Panc1 (cell line): ENCODE data around the gene CHST12. TPM values are rescaled to one million over a fixed set of nuclear protein-coding genes. Genes with fewer than 3 reads are reported as not detected.
"Not testable (repeated sequence)": the region's sequence is repeated elsewhere in the genome, so short reads cannot be mapped to it uniquely, and the experiment has no call there.

Experiments
- ATAC-seq: fragments of 200-7000 bp; cut with Tn5 transposase; 2 replicates; pipeline ENCODE4 v1.9.1; 2020; ENCODE audit warnings: mild to moderate bottlenecking, moderate library complexity
- BruUV-seq: library from RNA; stranded (reverse); fragments of 400-500 nt; replicated peaks from 2 replicates; lab custom pipeline; 2021; lab: Mats Ljungman, UMichigan
- CTCF ChIA-PET: fragments of 300-600 bp; sonication (Branson Sonifier 250); formaldehyde crosslinking; loops from one replicate; lab custom pipeline; 2022; ENCODE audit warnings: antibody characterized with exemption; lab: Charles Lee
- POLR2A ChIA-PET: fragments of 300-600 bp; sonication (Branson Sonifier 250); formaldehyde crosslinking; loops from one replicate; lab custom pipeline; 2022; ENCODE audit warnings: antibody characterized with exemption; lab: Charles Lee
- DNase-seq: peaks from one replicate; pipeline ENCODE4 v3.0.0-alpha.2; 2010; ENCODE audit warnings: low read depth, low spot score
- H3K27ac ChIP-seq: 2 replicates; pipeline ENCODE4 v1.5.1; 2011; ENCODE audit warnings: mild to moderate bottlenecking, low read length, inconsistent platforms
- H3K27me3 ChIP-seq: fragments of 200-500 bp; sonication (Bioruptor generic); 2 replicates; pipeline ENCODE4 v1.6.0; 2014; ENCODE audit warnings: low read length, inconsistent platforms; ENCODE audit not compliant: control insufficient read depth, insufficient read depth
- H3K36me3 ChIP-seq: fragments of 200-500 bp; sonication (Bioruptor generic); 2 replicates; pipeline ENCODE4 v1.5.1; 2014; ENCODE audit warnings: inconsistent platforms, mild to moderate bottlenecking, low read length, moderate library complexity; ENCODE audit not compliant: control insufficient read depth, insufficient read depth
- H3K4me1 ChIP-seq: 2 replicates; pipeline ENCODE4 v1.5.1; 2011; ENCODE audit warnings: inconsistent platforms, mild to moderate bottlenecking, low read length, moderate library complexity; ENCODE audit not compliant: control insufficient read depth, insufficient read depth
- H3K4me3 ChIP-seq, 2 experiments: 2 replicates each; pipeline ENCODE4 v1.5.1; 2011 to 2012; ENCODE audit warnings: low read depth in 2 of 2, low read length in 2 of 2, mild to moderate bottlenecking in 2 of 2, inconsistent platforms in 1 of 2, moderate library complexity in 1 of 2
- H3K9me3 ChIP-seq: fragments of 200-500 bp; sonication (Bioruptor generic); 2 replicates; pipeline ENCODE4 v1.5.1; 2014; ENCODE audit warnings: low read depth, mild to moderate bottlenecking, inconsistent platforms, low read length, moderate library complexity; ENCODE audit not compliant: control insufficient read depth, insufficient read depth
- CTCF ChIP-seq: fragments of 450-650 bp; IDR thresholded peaks from 2 replicates; pipeline ENCODE4 v1.5.1; 2017; ENCODE audit warnings: mild to moderate bottlenecking
- POLR2AphosphoS5 ChIP-seq: IDR thresholded peaks from 2 replicates; pipeline ENCODE4 v1.6.1; 2012; ENCODE audit warnings: mild to moderate bottlenecking, low read depth, low read length, moderate library complexity
- REST ChIP-seq, 2 experiments: IDR thresholded peaks; 2 replicates each; pipeline ENCODE4 v1.6.1; 2011 to 2012; ENCODE audit warnings: low read depth in 2 of 2, control low read depth in 1 of 2, low read length in 1 of 2, mild to moderate bottlenecking in 1 of 2, moderate library complexity in 1 of 2; ENCODE audit not compliant: insufficient read depth in 1 of 2
- SIN3A ChIP-seq: IDR thresholded peaks from 2 replicates; pipeline ENCODE4 v1.6.1; 2012; ENCODE audit warnings: low read depth, mild to moderate bottlenecking, low read length, moderate library complexity, borderline replicate concordance; ENCODE audit not compliant: insufficient read depth
- TCF7L2 ChIP-seq: IDR thresholded peaks from 2 replicates; pipeline ENCODE4 v1.6.1; 2011; ENCODE audit warnings: mild to moderate bottlenecking, low read depth, low read length, inconsistent platforms
- in situ Hi-C: cut with HindIII; loops from 2 replicates; pipeline ENCODE4 v1.10.0; 2016; ENCODE audit warnings: low sequenced_read_pairs, low pct_unique_long_range_greater_than_20kb
- intact Hi-C: fragments of 100-400 bp; cut with micrococcal nuclease; formaldehyde crosslinking; loops from one replicate; pipeline ENCODE4 v1.10.0; 2022; ENCODE audit not compliant: unreplicated experiment
- total RNA-seq: library from RNA; stranded (reverse); gene quantifications from one replicate; pipeline ENCODE4 v1.2.1, GENCODE V29; 2021; ENCODE audit not compliant: unreplicated experiment

CHST12 gene
- total RNA-seq, 1 experiment from 2014 or later: 48.3 TPM

GRCh38 chr7:2387897-2388636 is 15.3 kb upstream of the CHST12 start:
- Histone ChIP-seq H3K4me3 (no peak overlapping the region), H3K9me3 (no peaks in the 10 kb centered on the region), H3K4me1 (no peaks in the 10 kb centered on the region), H3K27me3 (no peaks in the 10 kb centered on the region), H3K36me3 (no peaks in the 10 kb centered on the region), H3K27ac (no peak overlapping the region)
- intact Hi-C loops (no loop called here), in situ Hi-C loops (no loop called here)
- ChIA-PET CTCF (interaction anchor here (1.1 kb wide), 1 partner anchor 44 kb away, joined by 4 read pairs; no protein-coding TSS in a partner anchor), POLR2A (interaction anchor here (0.6 kb wide), 1 partner anchor 9 kb away, joined by 6 read pairs; no protein-coding TSS in a partner anchor)
- TF ChIP-seq SIN3A: no peak
- TF ChIP-seq CTCF: no peak
- TF ChIP-seq REST (IDR thresholded peaks at IDR 0.05; ENCODE audit: insufficient read depth in 1 of 2, low read depth in 2 of 2, low read length in 1 of 2): no peak
- no peak for DNase-seq
- BruUV-seq: no TSS peak
- peak; percentile 3; the same call in 1 of the 2 replicates for ATAC-seq

GRCh38 chr7:2388637-2388954 is 14.8 kb upstream of the CHST12 start:
- no peak overlapping the region for H3K4me3 ChIP-seq
- H3K27ac ChIP-seq: no peak overlapping the region
- no peak for TF ChIP-seq SIN3A
- TF ChIP-seq CTCF: no peak
- no peak for TF ChIP-seq TCF7L2
- TF ChIP-seq POLR2AphosphoS5: no peak
- no peak for TF ChIP-seq REST (IDR thresholded peaks at IDR 0.05; ENCODE audit: insufficient read depth in 1 of 2, low read depth in 2 of 2, low read length in 1 of 2)
- H3K27me3 ChIP-seq: no peaks in the 10 kb centered on the region
- no peaks in the 10 kb centered on the region for H3K4me1 ChIP-seq
- BruUV-seq: no TSS peak
- in situ Hi-C loops (no loop called here), intact Hi-C loops (no loop called here)
- ChIA-PET CTCF (interaction anchor here (1.1 kb wide), 1 partner anchor 43 kb away, joined by 4 read pairs; no protein-coding TSS in a partner anchor), POLR2A (no interaction called here)
- H3K36me3 ChIP-seq: no peaks in the 10 kb centered on the region
- no peak for DNase-seq
- ATAC-seq: no peak
- H3K9me3 ChIP-seq: no peaks in the 10 kb centered on the region

- H3K4me3 ChIP-seq, DNase-seq, H3K4me1 ChIP-seq, CTCF ChIA-PET, H3K27ac ChIP-seq, H3K36me3 ChIP-seq, BruUV-seq, in situ Hi-C loops, H3K27me3 ChIP-seq, H3K9me3 ChIP-seq, intact Hi-C loops, POLR2A ChIA-PET: not testable (repeated sequence)
- ATAC-seq: peak; percentile 2; the same call in 1 of the 2 replicates
These were observed 13.2 kb upstream of the CHST12 start for GRCh38 chr7:2390020-2390816.
